ENCODE results near the gene DMD.

Gene DMD

GRCh38 chrX:31126205-31126604 lies 2085.1 kb downstream of the DMD start:
- FAIRE-seq, result no peak
- TF ChIP-seq CTCF (IDR thresholded peaks at IDR 0.05; ENCODE audit: insufficient read depth, missing control alignments), result no peak
- no peak for DNase-seq (ENCODE audit: insufficient read length, low spot score)

GRCh38 chrX:31124536-31124935 lies 2086.8 kb downstream of the DMD start:
- no peak for TF ChIP-seq CTCF (IDR thresholded peaks at IDR 0.05; ENCODE audit: insufficient read depth, missing control alignments)
- FAIRE-seq (no peak), DNase-seq (ENCODE audit: insufficient read length, low spot score) (no peak)

GRCh38 chrX:31123335-31123734 lies 2088.0 kb downstream of the DMD start:
- DNase-seq (ENCODE audit: insufficient read length, low spot score) (no peak), FAIRE-seq (no peak)
- TF ChIP-seq CTCF (IDR thresholded peaks at IDR 0.05; ENCODE audit: insufficient read depth, missing control alignments), result no peak

- DNase-seq (ENCODE audit: insufficient read length, low spot score) (no peak), FAIRE-seq (no peak)
- TF ChIP-seq CTCF (IDR thresholded peaks at IDR 0.05; ENCODE audit: insufficient read depth, missing control alignments), result no peak
These were observed 2094.1 kb downstream of the DMD start for GRCh38 chrX:31117266-31117665.

GRCh38 chrX:31115398-31115797 lies 2096.0 kb downstream of the DMD start:
- no peak for TF ChIP-seq CTCF (IDR thresholded peaks at IDR 0.05; ENCODE audit: insufficient read depth, missing control alignments)
- FAIRE-seq, result no peak

GRCh38 chrX:31114858-31115257 lies 2096.5 kb downstream of the DMD start:
- no peak for TF ChIP-seq CTCF (IDR thresholded peaks at IDR 0.05; ENCODE audit: insufficient read depth, missing control alignments)
- DNase-seq (ENCODE audit: insufficient read length, low spot score) (no peak), FAIRE-seq (no peak)

More at GRCh38 chrX:31115398-31115797, 2096.0 kb downstream of the DMD start:
- DNase-seq (ENCODE audit: insufficient read length, low spot score), result no peak

GRCh38 chrX:31112226-31112999 lies 2098.9 kb downstream of the DMD start:
- no peak for FAIRE-seq
- TF ChIP-seq CTCF (IDR thresholded peaks at IDR 0.05; ENCODE audit: insufficient read depth, missing control alignments), result no peak
- DNase-seq (ENCODE audit: insufficient read length, low spot score), result no peak

Data from D721Med (cell line).